ENCODE results near the gene CASP14.
"Not testable (repeated sequence)": the region's sequence is repeated elsewhere in the genome, so short reads cannot be mapped to it uniquely, and the experiment has no call there.

Gene CASP14

GRCh38 chr19:15050639-15051038 is 1.4 kb downstream of the CASP14 start:
- no peaks in the 10 kb centered on the region for H3K79me2 ChIP-seq (ENCODE audit: low read length)
- no peak overlapping the region for H3K9ac ChIP-seq (ENCODE audit: low read length)
- no peak overlapping the region for H2AFZ ChIP-seq (ENCODE audit: low read length)
- no peaks in the 10 kb centered on the region for H3K9me2 ChIP-seq (replicated peaks; ENCODE audit: insufficient read depth, low read length)
- H3K9me3 ChIP-seq (replicated peaks; ENCODE audit: insufficient read depth, low read length): no peaks in the 10 kb centered on the region
- H3K27me3 ChIP-seq (replicated peaks; ENCODE audit: insufficient read depth, low read length): peaks cover 72% of the 10 kb centered on the region
- H3K36me3 ChIP-seq (replicated peaks; ENCODE audit: insufficient read depth, low read length): no peaks in the 10 kb centered on the region
- no peak for DNase-seq
- no peak overlapping the region for H3K27ac ChIP-seq (ENCODE audit: low read length)
- H3K4me3 ChIP-seq (ENCODE audit: low read length): no peak overlapping the region
- no peak overlapping the region for H3K4me2 ChIP-seq (ENCODE audit: low read depth, low read length)
- no peaks in the 10 kb centered on the region for H3F3A ChIP-seq (ENCODE audit: insufficient read depth, low read length)
- no peak for TF ChIP-seq CTCF (IDR thresholded peaks at IDR 0.05; ENCODE audit: low read length)
- no peak for TF ChIP-seq EZH2 (optimal IDR thresholded peaks at IDR 0.05; ENCODE audit: low read depth, low read length)
- TF ChIP-seq EZH2phosphoT487 (IDR thresholded peaks at IDR 0.05; ENCODE audit: low read length): no peak
- H3K4me1 ChIP-seq (ENCODE audit: low read length): no peaks in the 10 kb centered on the region
- H4K20me1 ChIP-seq (ENCODE audit: insufficient read depth, low read length): no peaks in the 10 kb centered on the region

- Histone ChIP-seq H3K9me2 (replicated peaks; ENCODE audit: insufficient read depth, low read length) (no peaks in the 10 kb centered on the region), H3F3A (ENCODE audit: insufficient read depth, low read length) (no peaks in the 10 kb centered on the region), H2AFZ (ENCODE audit: low read length) (no peak overlapping the region), H3K4me2 (ENCODE audit: low read depth, low read length) (no peak overlapping the region), H3K36me3 (replicated peaks; ENCODE audit: insufficient read depth, low read length) (no peaks in the 10 kb centered on the region), H3K4me1 (ENCODE audit: low read length) (no peaks in the 10 kb centered on the region), H3K27ac (ENCODE audit: low read length) (no peak overlapping the region), H3K4me3 (ENCODE audit: low read length) (no peak overlapping the region), H3K27me3 (replicated peaks; ENCODE audit: insufficient read depth, low read length) (peaks cover 76% of the 10 kb centered on the region), H3K9ac (ENCODE audit: low read length) (no peak overlapping the region), H3K79me2 (ENCODE audit: low read length) (no peaks in the 10 kb centered on the region), H4K20me1 (ENCODE audit: insufficient read depth, low read length) (no peaks in the 10 kb centered on the region), H3K9me3 (replicated peaks; ENCODE audit: insufficient read depth, low read length) (no peaks in the 10 kb centered on the region)
- DNase-seq: no peak
- TF ChIP-seq EZH2phosphoT487 (IDR thresholded peaks at IDR 0.05; ENCODE audit: low read length): no peak
- TF ChIP-seq CTCF (IDR thresholded peaks at IDR 0.05; ENCODE audit: low read length): no peak
- TF ChIP-seq EZH2 (optimal IDR thresholded peaks at IDR 0.05; ENCODE audit: low read depth, low read length): no peak
Measured at GRCh38 chr19:15062036-15062435, 12.8 kb downstream of the CASP14 start.

GRCh38 chr19:15070386-15070785 is 21.1 kb downstream of the CASP14 start:
- not testable (repeated sequence) for H3K27ac ChIP-seq (ENCODE audit: low read length)

DNA sequence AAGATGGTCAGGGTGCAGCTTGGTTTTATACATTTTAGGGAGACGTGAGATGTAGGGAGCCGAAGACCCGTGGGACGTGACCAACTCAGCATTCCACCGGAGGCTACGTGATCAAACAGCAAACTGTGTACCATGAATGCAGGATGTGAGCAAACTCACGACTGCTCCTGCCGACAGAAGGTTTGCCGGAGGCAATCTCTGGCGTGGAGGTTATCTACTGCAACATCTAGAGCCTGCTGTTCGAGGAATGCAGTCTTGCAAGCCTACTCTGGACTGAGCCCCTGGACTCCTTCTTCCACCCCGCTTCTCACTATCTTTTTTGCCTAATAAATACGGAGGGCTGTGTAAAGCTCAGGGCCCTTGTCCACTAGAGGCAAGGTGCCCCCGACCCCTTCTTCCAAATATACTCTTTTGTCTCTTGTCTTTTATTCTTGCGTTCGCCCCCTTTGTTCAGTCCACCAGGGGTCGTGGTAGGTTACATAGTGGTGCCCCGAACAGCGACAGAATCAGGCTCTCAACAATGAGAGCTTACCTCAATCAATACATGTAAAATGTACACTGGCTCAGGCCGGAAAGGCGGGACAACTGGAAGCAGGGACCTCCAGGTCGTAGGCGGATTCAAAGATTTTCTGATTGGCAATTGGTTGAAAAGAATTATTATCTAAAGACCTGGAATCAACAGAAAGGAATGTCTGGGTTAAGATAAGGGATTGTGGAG is 23.8 kb downstream of the CASP14 start:
- Histone ChIP-seq H3K4me3 (ENCODE audit: low read length) (no peak overlapping the region), H3K4me1 (ENCODE audit: low read length) (no peaks in the 10 kb centered on the region), H3K79me2 (ENCODE audit: low read length) (no peaks in the 10 kb centered on the region), H3K9ac (ENCODE audit: low read length) (no peak overlapping the region), H3K27me3 (replicated peaks; ENCODE audit: insufficient read depth, low read length) (peaks cover 80% of the 10 kb centered on the region), H3K27ac (ENCODE audit: low read length) (no peak overlapping the region), H4K20me1 (ENCODE audit: insufficient read depth, low read length) (no peaks in the 10 kb centered on the region), H3F3A (ENCODE audit: insufficient read depth, low read length) (no peaks in the 10 kb centered on the region), H3K4me2 (ENCODE audit: low read depth, low read length) (no peak overlapping the region), H3K9me2 (replicated peaks; ENCODE audit: insufficient read depth, low read length) (no peaks in the 10 kb centered on the region), H3K36me3 (replicated peaks; ENCODE audit: insufficient read depth, low read length) (no peaks in the 10 kb centered on the region), H3K9me3 (replicated peaks; ENCODE audit: insufficient read depth, low read length) (no peaks in the 10 kb centered on the region), H2AFZ (ENCODE audit: low read length) (no peak overlapping the region)
- TF ChIP-seq EZH2phosphoT487 (IDR thresholded peaks at IDR 0.05; ENCODE audit: low read length) (no peak), EZH2 (optimal IDR thresholded peaks at IDR 0.05; ENCODE audit: low read depth, low read length) (no peak), CTCF (IDR thresholded peaks at IDR 0.05; ENCODE audit: low read length) (no peak)
- no peak for DNase-seq

More at GRCh38 chr19:15070386-15070785, 21.1 kb downstream of the CASP14 start:
- not testable (repeated sequence) for DNase-seq; H3K4me3 ChIP-seq (ENCODE audit: low read length); H3K4me1 ChIP-seq (ENCODE audit: low read length); H3F3A ChIP-seq (ENCODE audit: insufficient read depth, low read length); H3K4me2 ChIP-seq (ENCODE audit: low read depth, low read length); H3K9me2 ChIP-seq (replicated peaks; ENCODE audit: insufficient read depth, low read length); H3K79me2 ChIP-seq (ENCODE audit: low read length); H4K20me1 ChIP-seq (ENCODE audit: insufficient read depth, low read length); H2AFZ ChIP-seq (ENCODE audit: low read length); H3K9me3 ChIP-seq (replicated peaks; ENCODE audit: insufficient read depth, low read length); H3K9ac ChIP-seq (ENCODE audit: low read length); H3K36me3 ChIP-seq (replicated peaks; ENCODE audit: insufficient read depth, low read length)
- peaks cover 77% of the 10 kb centered on the region for H3K27me3 ChIP-seq (replicated peaks; ENCODE audit: insufficient read depth, low read length)

Data from MM.1S (cell line).